C4-2B (cell line): ENCODE results near the gene PTK7.

ENCODE experiments used
- H3K27ac ChIP-seq: fragments of 450-650 bp; 2 replicates; pipeline ENCODE4 v1.5.1; 2017
- CTCF ChIP-seq: fragments of 450-650 bp; conservative IDR thresholded peaks from 2 replicates; pipeline ENCODE4 v1.5.1; 2017; ENCODE audit warnings: mild to moderate bottlenecking
- ZFX ChIP-seq: fragments of 450-650 bp; IDR thresholded peaks from 2 replicates; pipeline ENCODE4 v1.6.1; 2017

The PTK7 gene

GRCh38 chr6:43207286-43207685, 131.2 kb downstream of the PTK7 start:
- H3K27ac ChIP-seq = no peak overlapping the region
- TF ChIP-seq ZFX (no peak), CTCF (no peak)
